ENCODE measurements around the gene C5orf24. TPM values are rescaled to one million over a fixed set of nuclear protein-coding genes. Genes with fewer than 3 reads are reported as not detected.

Gene C5orf24
- total RNA-seq, 1 experiment from 2014 or later: 61.4 TPM

DNA sequence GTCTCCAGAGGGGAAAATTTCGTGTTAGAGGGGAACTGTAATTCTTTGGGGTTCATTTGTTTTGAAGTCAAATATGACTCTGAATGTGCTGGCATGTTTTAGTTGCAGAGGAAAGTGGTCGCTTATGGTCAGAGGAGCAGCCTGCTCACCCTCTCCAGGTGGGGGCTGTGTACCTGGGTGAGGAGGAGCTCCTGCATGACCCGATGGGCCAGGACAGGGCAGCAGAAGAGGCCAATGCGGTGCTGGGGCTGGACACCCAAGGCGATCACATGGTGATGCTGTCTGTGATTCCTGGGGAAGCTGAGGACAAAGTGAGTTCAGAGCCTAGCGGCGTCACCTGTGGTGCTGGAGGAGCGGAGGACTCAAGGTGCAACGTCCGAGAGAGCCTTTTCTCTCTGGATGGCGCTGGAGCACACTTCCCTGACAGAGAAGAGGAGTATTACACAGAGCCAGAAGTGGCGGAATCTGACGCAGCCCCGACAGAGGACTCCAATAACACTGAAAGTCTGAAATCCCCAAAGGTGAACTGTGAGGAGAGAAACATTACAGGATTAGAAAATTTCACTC lies 41.9 kb downstream of the C5orf24 start:
- ChIA-PET POLR2A (interaction anchor here (3.2 kb wide), 1 partner anchor 14 kb away, joined by 16 read pairs; the partner anchor contains the start of gene TXNDC15), CTCF (interaction anchor here (0.6 to 3.7 kb wide), 3 partner anchors 11 to 118 kb away, joined by 3 to 30 read pairs (median 6); partner anchors contain the start of gene PCBD2)
- Mint-ChIP-seq H3K36me3 (ENCODE audit: insufficient read depth, unreplicated experiment) (peaks cover 25% of the 10 kb centered on the region), H3K27ac (ENCODE audit: low read depth, unreplicated experiment) (no peak overlapping the region), H3K4me3 (ENCODE audit: unreplicated experiment) (no peak overlapping the region), H3K9me3 (ENCODE audit: unreplicated experiment) (no peaks in the 10 kb centered on the region), H3K27me3 (ENCODE audit: insufficient read depth, unreplicated experiment) (no peaks in the 10 kb centered on the region), H3K4me1 (ENCODE audit: insufficient read depth, unreplicated experiment) (no peaks in the 10 kb centered on the region)
- TF ChIP-seq, protein P1, sequence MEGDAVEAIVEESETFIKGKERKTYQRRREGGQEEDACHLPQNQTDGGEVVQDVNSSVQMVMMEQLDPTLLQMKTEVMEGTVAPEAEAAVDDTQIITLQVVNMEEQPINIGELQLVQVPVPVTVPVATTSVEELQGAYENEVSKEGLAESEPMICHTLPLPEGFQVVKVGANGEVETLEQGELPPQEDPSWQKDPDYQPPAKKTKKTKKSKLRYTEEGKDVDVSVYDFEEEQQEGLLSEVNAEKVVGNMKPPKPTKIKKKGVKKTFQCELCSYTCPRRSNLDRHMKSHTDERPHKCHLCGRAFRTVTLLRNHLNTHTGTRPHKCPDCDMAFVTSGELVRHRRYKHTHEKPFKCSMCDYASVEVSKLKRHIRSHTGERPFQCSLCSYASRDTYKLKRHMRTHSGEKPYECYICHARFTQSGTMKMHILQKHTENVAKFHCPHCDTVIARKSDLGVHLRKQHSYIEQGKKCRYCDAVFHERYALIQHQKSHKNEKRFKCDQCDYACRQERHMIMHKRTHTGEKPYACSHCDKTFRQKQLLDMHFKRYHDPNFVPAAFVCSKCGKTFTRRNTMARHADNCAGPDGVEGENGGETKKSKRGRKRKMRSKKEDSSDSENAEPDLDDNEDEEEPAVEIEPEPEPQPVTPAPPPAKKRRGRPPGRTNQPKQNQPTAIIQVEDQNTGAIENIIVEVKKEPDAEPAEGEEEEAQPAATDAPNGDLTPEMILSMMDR (IDR thresholded peaks at IDR 0.05; ENCODE audit: unreplicated experiment): no peak
- DNase-seq (ENCODE audit: unreplicated experiment): no peak
- intact Hi-C loops (cut with micrococcal nuclease): no loop called here
- no TSS peak for BruUV-seq (replicated peaks)

DNA sequence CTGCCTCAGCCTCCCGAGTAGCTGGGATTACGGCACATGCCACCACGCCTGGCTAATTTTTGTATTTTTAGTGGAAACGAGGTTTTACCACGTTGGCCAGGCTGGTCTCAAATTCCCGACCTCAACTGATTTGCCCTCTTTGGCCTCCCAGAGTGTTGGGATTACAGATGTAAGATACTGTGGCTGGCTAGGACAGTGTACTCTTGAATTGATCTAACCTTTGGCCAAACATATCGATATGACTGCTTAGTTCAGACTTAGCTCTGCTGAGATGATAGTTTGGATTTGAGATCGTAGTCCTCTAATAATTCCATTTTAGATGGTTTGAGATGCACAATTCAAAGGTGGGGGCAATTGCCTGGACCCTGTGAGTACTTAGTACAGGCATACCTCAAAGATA lies 43.6 kb downstream of the C5orf24 start:
- BruUV-seq (replicated peaks): no TSS peak
- Mint-ChIP-seq H3K27me3 (ENCODE audit: insufficient read depth, unreplicated experiment) (no peaks in the 10 kb centered on the region), H3K36me3 (ENCODE audit: insufficient read depth, unreplicated experiment) (peaks cover 39% of the 10 kb centered on the region), H3K4me3 (ENCODE audit: unreplicated experiment) (no peak overlapping the region), H3K27ac (ENCODE audit: low read depth, unreplicated experiment) (no peak overlapping the region), H3K9me3 (ENCODE audit: unreplicated experiment) (no peaks in the 10 kb centered on the region), H3K4me1 (ENCODE audit: insufficient read depth, unreplicated experiment) (no peaks in the 10 kb centered on the region)
- TF ChIP-seq, protein P1 (IDR thresholded peaks at IDR 0.05; ENCODE audit: unreplicated experiment): no peak
- intact Hi-C loops (cut with micrococcal nuclease): no loop called here
- ChIA-PET CTCF (interaction anchor here (0.6 to 1.0 kb wide), 3 partner anchors 11 to 223 kb away, joined by 3 to 4 read pairs (median 3); no protein-coding TSS in a partner anchor), POLR2A (interaction anchor here (0.8 kb wide), 1 partner anchor 15 kb away, joined by 3 read pairs; no protein-coding TSS in a partner anchor)
- no peak for DNase-seq (ENCODE audit: unreplicated experiment)

GRCh38 chr5:134891473-134891872 lies 45.7 kb downstream of the C5orf24 start:
- ChIA-PET CTCF (interaction anchor here (0.6 to 1.9 kb wide), 7 partner anchors 10 to 588 kb away, joined by 3 to 8 read pairs (median 4); partner anchors contain the start of gene PCBD2), POLR2A (interaction anchor here (1.0 to 1.4 kb wide), 3 partner anchors 10 to 16 kb away, joined by 3 read pairs; partner anchors contain the start of gene PCBD2)
- no peak for DNase-seq (ENCODE audit: unreplicated experiment)
- no peaks in the 10 kb centered on the region for H3K27me3 Mint-ChIP-seq (ENCODE audit: insufficient read depth, unreplicated experiment)
- H3K4me3 Mint-ChIP-seq (ENCODE audit: unreplicated experiment): no peak overlapping the region
- H3K9me3 Mint-ChIP-seq (ENCODE audit: unreplicated experiment): no peaks in the 10 kb centered on the region
- no peaks in the 10 kb centered on the region for H3K4me1 Mint-ChIP-seq (ENCODE audit: insufficient read depth, unreplicated experiment)
- H3K36me3 Mint-ChIP-seq (ENCODE audit: insufficient read depth, unreplicated experiment): peaks cover 58% of the 10 kb centered on the region
- TF ChIP-seq, protein P1 (IDR thresholded peaks at IDR 0.05; ENCODE audit: unreplicated experiment): no peak
- H3K27ac Mint-ChIP-seq (ENCODE audit: low read depth, unreplicated experiment): no peak overlapping the region
- intact Hi-C loops (cut with micrococcal nuclease): no loop called here
- no TSS peak for BruUV-seq (replicated peaks)

GRCh38 chr5:134892282-134892681 lies 46.5 kb downstream of the C5orf24 start:
- Mint-ChIP-seq H3K27me3 (ENCODE audit: insufficient read depth, unreplicated experiment) (no peaks in the 10 kb centered on the region), H3K27ac (ENCODE audit: low read depth, unreplicated experiment) (no peak overlapping the region), H3K36me3 (ENCODE audit: insufficient read depth, unreplicated experiment) (peaks cover 64% of the 10 kb centered on the region), H3K4me3 (ENCODE audit: unreplicated experiment) (no peak overlapping the region), H3K4me1 (ENCODE audit: insufficient read depth, unreplicated experiment) (no peaks in the 10 kb centered on the region), H3K9me3 (ENCODE audit: unreplicated experiment) (no peaks in the 10 kb centered on the region)
- CTCF ChIA-PET: interaction anchor here (0.6 to 1.9 kb wide), 5 partner anchors 9 to 23 kb away, joined by 3 to 8 read pairs (median 4); partner anchors contain the start of gene PCBD2
- intact Hi-C loops (cut with micrococcal nuclease): no loop called here
- POLR2A ChIA-PET: interaction anchor here (1.0 to 1.4 kb wide), 3 partner anchors 9 to 17 kb away, joined by 3 read pairs; partner anchors contain the start of gene PCBD2
- TF ChIP-seq, protein P1 (IDR thresholded peaks at IDR 0.05; ENCODE audit: unreplicated experiment): no peak
- BruUV-seq (replicated peaks): no TSS peak
- no peak for DNase-seq (ENCODE audit: unreplicated experiment)
